Kidney glomerular epithelial cell (primary cell): ENCODE results near the gene CC2D2B.

Experiments used
- DNase-seq: peaks from one replicate; lab custom pipeline; 2025; lab: John Stamatoyannopoulos, UW

The CC2D2B gene

DNA sequence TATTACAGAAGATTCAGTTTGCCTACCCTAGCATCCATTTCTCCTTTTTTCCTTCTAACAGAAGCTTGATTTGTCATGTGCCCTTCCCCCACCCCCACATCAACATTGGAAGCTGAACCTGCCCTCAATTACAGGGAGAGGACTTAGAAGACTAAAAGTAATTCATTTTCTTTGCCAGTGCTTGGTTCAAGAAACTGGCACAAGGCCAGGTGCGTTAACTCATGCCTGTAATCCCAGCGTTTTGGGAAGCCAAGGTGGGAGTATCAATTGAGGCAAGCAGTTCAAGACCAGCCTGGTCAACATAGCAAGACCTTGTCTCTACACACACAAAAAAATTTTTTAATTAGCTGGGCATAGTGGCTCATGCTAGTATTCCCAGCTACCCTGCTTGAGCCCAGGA, 168.2 kb downstream of the CC2D2B start:
- DNase-seq = no peak

DNA sequence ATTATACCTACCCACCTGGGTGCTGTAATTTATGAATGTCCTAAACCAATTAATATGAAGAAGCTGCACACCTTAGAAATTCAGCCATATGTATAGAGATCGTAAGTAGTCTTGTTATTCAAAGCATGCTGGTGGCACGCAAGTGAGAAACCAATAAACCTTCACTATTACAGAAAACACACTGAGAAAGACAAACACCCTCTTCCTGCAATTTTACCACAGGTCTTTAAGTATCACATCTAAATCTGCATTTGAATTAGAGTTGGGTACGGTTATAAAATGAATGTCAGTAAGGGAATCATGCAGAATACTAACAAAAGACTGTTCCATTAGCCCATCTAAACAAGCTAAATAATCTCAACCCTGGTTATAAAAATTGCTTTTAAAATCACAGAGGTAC, 169.4 kb downstream of the CC2D2B start:
- no peak for DNase-seq

DNA sequence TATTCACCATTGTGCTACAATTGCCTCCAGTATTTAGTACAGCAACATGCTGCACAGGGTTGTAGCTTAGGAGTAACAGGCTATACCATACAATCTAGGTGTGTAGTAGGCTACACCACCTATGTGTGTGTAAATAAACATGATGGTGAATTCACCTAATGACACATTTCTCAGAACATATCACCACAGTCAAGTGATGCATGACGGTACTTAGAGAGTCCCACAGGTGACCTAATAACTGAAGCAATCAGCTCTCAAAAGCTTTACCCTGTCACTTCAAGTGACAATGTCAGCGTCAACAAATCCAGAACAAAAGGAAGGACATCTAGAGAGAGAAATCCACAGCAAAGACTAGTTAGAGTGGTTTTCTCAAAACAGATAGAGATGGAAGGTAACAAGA, 174.4 kb downstream of the CC2D2B start:
- no peak for DNase-seq
